Endodermal cell (in vitro differentiated cells): ENCODE results near the gene FER. TPM values are rescaled to one million over a fixed set of nuclear protein-coding genes. Genes with fewer than 3 reads are reported as not detected.
"Not testable (repeated sequence)": the region's sequence is repeated elsewhere in the genome, so short reads cannot be mapped to it uniquely, and the experiment has no call there.

Experiments used
- DNase-seq: peaks from one replicate; pipeline ENCODE4 v3.0.0-alpha.2; 2017
- H3K27ac ChIP-seq: 2 replicates; pipeline ENCODE4 v1.5.1; 2013; ENCODE audit warnings: mild to moderate bottlenecking, low read depth, low read length, moderate library complexity
- H3K27me3 ChIP-seq: 2 replicates; pipeline ENCODE4 v1.6.1; 2013; ENCODE audit warnings: mild to moderate bottlenecking, low read length, moderate library complexity; ENCODE audit not compliant: insufficient read depth, control insufficient read depth, poor library complexity, severe bottlenecking
- H3K36me3 ChIP-seq: 2 replicates; pipeline ENCODE4 v1.7.0; 2013; ENCODE audit warnings: mild to moderate bottlenecking, low read length, moderate library complexity; ENCODE audit not compliant: control insufficient read depth, insufficient read depth
- H3K4me1 ChIP-seq: one replicate; pipeline ENCODE4 v1.7.0; 2013; ENCODE audit warnings: low read length; ENCODE audit not compliant: control insufficient read depth, insufficient read depth
- H3K4me3 ChIP-seq: 2 replicates; pipeline ENCODE4 v1.5.1; 2013; ENCODE audit warnings: mild to moderate bottlenecking, low read length, moderate library complexity
- H3K9ac ChIP-seq: 2 replicates; pipeline ENCODE4 v1.6.1; 2013; ENCODE audit warnings: mild to moderate bottlenecking, low read length, moderate library complexity; ENCODE audit not compliant: poor library complexity, severe bottlenecking; ENCODE audit errors: extremely low read depth
- H3K9me3 ChIP-seq: 2 replicates; pipeline ENCODE4 v1.6.1; 2013; ENCODE audit warnings: mild to moderate bottlenecking, low read length, moderate library complexity; ENCODE audit not compliant: control insufficient read depth
- H3K27ac Mint-ChIP-seq: 2 replicates; pipeline ENCODE4 v1.8.0; 2020; ENCODE audit warnings: mixed read lengths
- H3K27me3 Mint-ChIP-seq: 2 replicates; pipeline ENCODE4 v1.8.0; 2021; ENCODE audit warnings: mild to moderate bottlenecking, mixed read lengths; ENCODE audit not compliant: insufficient read depth
- H3K36me3 Mint-ChIP-seq: 2 replicates; pipeline ENCODE4 v1.8.0; 2020; ENCODE audit warnings: low read depth, mixed read lengths
- H3K4me1 Mint-ChIP-seq: 2 replicates; pipeline ENCODE4 v1.8.0; 2020; ENCODE audit warnings: mixed read lengths
- H3K4me3 Mint-ChIP-seq: 2 replicates; pipeline ENCODE4 v1.8.0; 2020; ENCODE audit warnings: mild to moderate bottlenecking, moderate library complexity, mixed read lengths
- H3K9me3 Mint-ChIP-seq: 2 replicates; pipeline ENCODE4 v1.8.0; 2020; ENCODE audit warnings: mild to moderate bottlenecking, mixed read lengths
- WGBS, 2 experiments: methylation state at CpG; one replicate each; pipeline versions ENCODE4 v1.1.5 to v1.1.7; 2013; ENCODE audit warnings: missing lambda C conversion rate in 2 of 2, mixed read lengths in 1 of 2; ENCODE audit not compliant: insufficient coverage in 1 of 2, insufficient read length in 1 of 2; 5-methylcytosine and 5-hydroxymethylcytosine counted together
- total RNA-seq, 2 donors: library from RNA; stranded (reverse); fragmentation: NEBNext Ultra II Directional in 1 of 2; extraction: Animal tissue kit (Norgen Biotek cat#: 25700) in 1 of 2; gene quantifications; 2 replicates in 1 of 2; 3 replicates in 1 of 2; pipeline ENCODE4 v1.2.1, GENCODE V29; 2021
- TF ChIP-seq, protein P1 (sequence below): fragments of 200-600 bp; sonication (generic); conservative IDR thresholded peaks from 2 replicates; pipeline ENCODE4 v1.5.0; 2021; ENCODE audit warnings: antibody characterized with exemption, mild to moderate bottlenecking

FER gene
- total RNA-seq, 2 donors from 2014 or later: 24.5 to 26.8 TPM

DNA sequence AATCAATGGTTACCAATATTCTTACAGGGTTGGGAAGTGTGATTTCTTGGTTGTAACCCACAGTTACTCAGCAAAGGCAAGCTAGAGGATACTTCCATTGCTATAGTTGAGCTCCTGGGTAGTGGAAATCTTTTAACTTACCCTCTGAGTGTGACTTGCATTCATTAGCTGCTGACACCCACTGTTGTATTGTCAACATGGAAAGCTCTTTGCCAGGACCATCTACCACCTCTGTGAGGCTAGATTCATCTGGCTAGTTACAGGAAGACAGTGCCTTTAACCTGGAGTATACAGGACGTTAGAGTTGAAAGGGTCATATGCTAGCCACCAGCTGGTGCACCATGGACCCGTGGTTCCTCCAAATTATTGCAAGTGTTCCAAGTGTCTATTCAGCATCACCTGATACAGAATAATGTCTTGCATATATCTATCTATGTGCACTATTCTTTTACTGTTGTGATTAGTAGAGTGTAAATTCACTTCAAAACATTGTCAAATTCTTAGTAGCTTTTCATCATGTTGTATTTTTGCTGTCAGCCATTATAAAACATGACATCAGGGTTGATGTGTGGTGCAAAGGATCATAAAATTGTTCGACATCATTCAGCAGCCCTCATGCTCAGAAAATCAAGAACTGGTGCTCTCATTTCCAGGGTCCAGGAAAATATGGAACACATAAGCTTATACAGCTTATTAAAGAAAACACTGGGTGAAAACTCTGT lies 423.1 kb downstream of the FER start:
- Histone ChIP-seq H3K9me3 (no peaks in the 10 kb centered on the region), H3K9ac (no peak overlapping the region), H3K4me1 (peaks cover 5% of the 10 kb centered on the region), H3K27ac (peak overlapping the region; percentile 61), H3K4me3 (no peak overlapping the region), H3K36me3 (no peaks in the 10 kb centered on the region), H3K27me3 (no peaks in the 10 kb centered on the region)
- H3K9me3 Mint-ChIP-seq: no peaks in the 10 kb centered on the region
- WGBS, 2 experiments: 70% methylated on average over 3 of the region's 3 CpGs
- H3K4me3 Mint-ChIP-seq: no peak overlapping the region
- DNase-seq: peak; percentile 54
- no peak overlapping the region for H3K27ac Mint-ChIP-seq
- no peaks in the 10 kb centered on the region for H3K36me3 Mint-ChIP-seq
- TF ChIP-seq, protein P1, sequence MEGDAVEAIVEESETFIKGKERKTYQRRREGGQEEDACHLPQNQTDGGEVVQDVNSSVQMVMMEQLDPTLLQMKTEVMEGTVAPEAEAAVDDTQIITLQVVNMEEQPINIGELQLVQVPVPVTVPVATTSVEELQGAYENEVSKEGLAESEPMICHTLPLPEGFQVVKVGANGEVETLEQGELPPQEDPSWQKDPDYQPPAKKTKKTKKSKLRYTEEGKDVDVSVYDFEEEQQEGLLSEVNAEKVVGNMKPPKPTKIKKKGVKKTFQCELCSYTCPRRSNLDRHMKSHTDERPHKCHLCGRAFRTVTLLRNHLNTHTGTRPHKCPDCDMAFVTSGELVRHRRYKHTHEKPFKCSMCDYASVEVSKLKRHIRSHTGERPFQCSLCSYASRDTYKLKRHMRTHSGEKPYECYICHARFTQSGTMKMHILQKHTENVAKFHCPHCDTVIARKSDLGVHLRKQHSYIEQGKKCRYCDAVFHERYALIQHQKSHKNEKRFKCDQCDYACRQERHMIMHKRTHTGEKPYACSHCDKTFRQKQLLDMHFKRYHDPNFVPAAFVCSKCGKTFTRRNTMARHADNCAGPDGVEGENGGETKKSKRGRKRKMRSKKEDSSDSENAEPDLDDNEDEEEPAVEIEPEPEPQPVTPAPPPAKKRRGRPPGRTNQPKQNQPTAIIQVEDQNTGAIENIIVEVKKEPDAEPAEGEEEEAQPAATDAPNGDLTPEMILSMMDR: no peak
- peaks cover 10% of the 10 kb centered on the region for H3K4me1 Mint-ChIP-seq
- no peaks in the 10 kb centered on the region for H3K27me3 Mint-ChIP-seq

DNA sequence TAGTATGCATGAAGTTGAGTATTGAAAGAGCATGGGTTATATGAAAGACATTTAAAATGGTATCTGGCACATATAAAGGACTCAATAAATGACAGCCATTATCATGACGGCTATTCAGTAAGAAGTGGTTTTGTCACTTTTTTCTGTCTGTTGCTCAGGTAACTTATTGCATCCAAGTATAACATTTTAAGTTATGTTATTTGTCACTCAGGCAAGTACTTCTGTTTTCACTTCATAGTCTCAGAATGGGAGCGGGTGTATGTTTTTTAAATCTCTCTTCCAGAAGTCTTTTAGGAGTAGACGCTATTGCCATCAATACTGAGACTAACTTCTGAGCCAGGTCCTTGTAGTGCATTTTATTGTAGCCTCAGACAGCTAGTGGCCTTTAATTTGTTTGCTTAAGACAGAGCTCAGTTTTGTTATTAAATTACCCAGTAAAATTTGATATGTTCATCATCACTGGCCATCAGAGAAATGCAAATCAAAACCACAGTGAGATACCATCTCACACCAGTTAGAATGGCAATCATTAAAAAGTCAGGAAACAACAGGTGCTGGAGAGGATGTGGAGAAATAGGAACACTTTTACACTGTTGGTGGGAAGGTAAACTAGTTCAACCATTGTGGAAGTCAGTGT lies 423.9 kb downstream of the FER start:
- WGBS, 2 experiments: 97 to 100% methylated on average over 3 of the region's 3 CpGs

DNA sequence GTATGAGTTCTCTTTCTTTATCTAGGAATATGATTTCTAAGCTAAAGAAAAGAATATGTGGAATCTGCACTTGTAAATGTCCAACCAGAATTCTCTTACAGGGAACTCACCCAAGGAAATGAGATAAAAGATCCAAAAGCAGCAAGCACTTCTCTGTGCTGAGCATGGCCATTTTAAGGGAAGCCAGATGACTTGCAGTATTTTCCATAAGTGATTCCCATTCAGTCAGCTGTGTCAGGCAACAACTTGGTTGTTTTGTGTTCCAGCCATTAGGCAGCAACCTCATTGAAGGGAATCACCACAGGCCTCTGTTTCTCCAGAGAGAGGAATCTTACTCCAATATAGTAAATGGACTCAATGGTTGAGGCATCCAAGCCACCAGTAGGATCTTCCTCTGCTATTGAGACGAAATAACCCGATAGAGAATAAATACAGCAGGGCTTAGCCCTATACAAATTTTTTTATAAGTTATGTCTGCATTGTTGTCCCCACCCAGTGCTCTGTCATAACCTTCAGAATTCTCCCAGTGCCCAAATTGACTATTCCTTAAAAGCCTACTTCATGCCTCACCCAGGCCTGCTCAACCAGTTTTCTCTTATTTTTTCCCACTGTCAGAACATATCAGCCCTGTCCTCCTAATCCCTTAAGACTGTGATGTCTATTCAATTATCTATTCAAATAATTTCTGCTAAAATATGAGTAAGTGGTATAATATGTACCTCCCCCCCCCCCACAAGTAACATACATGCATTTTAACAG lies 425.5 kb downstream of the FER start:
- H3K9ac ChIP-seq: no peak overlapping the region
- H3K4me1 ChIP-seq: peaks cover 8% of the 10 kb centered on the region
- Mint-ChIP-seq H3K9me3 (no peaks in the 10 kb centered on the region), H3K4me3 (no peak overlapping the region), H3K4me1 (peaks cover 12% of the 10 kb centered on the region), H3K36me3 (no peaks in the 10 kb centered on the region), H3K27ac (no peak overlapping the region), H3K27me3 (no peaks in the 10 kb centered on the region)
- no peak overlapping the region for H3K4me3 ChIP-seq
- H3K36me3 ChIP-seq: no peaks in the 10 kb centered on the region
- no peak overlapping the region for H3K27ac ChIP-seq
- WGBS, 2 experiments: 94 to 100% methylated on average over 1 to 2 of the region's 2 CpGs
- TF ChIP-seq, protein P1: no peak
- no peaks in the 10 kb centered on the region for H3K9me3 ChIP-seq
- DNase-seq: no peak
- no peaks in the 10 kb centered on the region for H3K27me3 ChIP-seq

More for the DNA sequence above, 423.9 kb downstream of the FER start:
- H3K27ac ChIP-seq, H3K4me1 ChIP-seq, H3K9me3 Mint-ChIP-seq, DNase-seq, H3K9ac ChIP-seq, H3K27me3 Mint-ChIP-seq, H3K4me3 Mint-ChIP-seq, H3K36me3 Mint-ChIP-seq, H3K4me1 Mint-ChIP-seq, H3K9me3 ChIP-seq, H3K4me3 ChIP-seq, H3K27me3 ChIP-seq, H3K27ac Mint-ChIP-seq, H3K36me3 ChIP-seq: not testable (repeated sequence)
